GM12874 (cell line): Measurements from ENCODE around the gene ZNF667.

Experiments
- CTCF ChIP-seq: IDR thresholded peaks from 2 replicates; pipeline ENCODE4 v1.5.1; 2011; ENCODE audit warnings: low read depth, mild to moderate bottlenecking, control low read depth, low read length, moderate library complexity; ENCODE audit not compliant: insufficient read depth

The ZNF667 gene

GRCh38 chr19:56476651-56477428 is at the start of gene ZNF667:
ZNF667 (minus strand) TSS chr19:56477345; CDS start chr19:56462370, 14,975 bp downstream.
- TF ChIP-seq CTCF: no peak

GRCh38 chr19:56525214-56525860 is 48.2 kb upstream of the ZNF667 start:
- no peak for TF ChIP-seq CTCF

GRCh38 chr19:56508290-56508778 is 31.2 kb upstream of the ZNF667 start:
- TF ChIP-seq CTCF: no peak

GRCh38 chr19:56507446-56508289 is 30.5 kb upstream of the ZNF667 start, which contains the start of gene ZNF471:
ZNF471 (plus strand) TSS chr19:56507855; CDS start chr19:56511572, 3,717 bp downstream.
- TF ChIP-seq CTCF: no peak

GRCh38 chr19:56504581-56504980 is 27.4 kb upstream of the ZNF667 start:
- no peak for TF ChIP-seq CTCF

GRCh38 chr19:56491399-56491798 is 14.3 kb upstream of the ZNF667 start:
- no peak for TF ChIP-seq CTCF
